ENCODE data around the gene ERC1. TPM values are rescaled to one million over a fixed set of nuclear protein-coding genes. Genes with fewer than 3 reads are reported as not detected.

ERC1 gene
- total and polyA plus RNA-seq, 12 donors = 6.5 to 67.5 (median 47.5) TPM

DNA sequence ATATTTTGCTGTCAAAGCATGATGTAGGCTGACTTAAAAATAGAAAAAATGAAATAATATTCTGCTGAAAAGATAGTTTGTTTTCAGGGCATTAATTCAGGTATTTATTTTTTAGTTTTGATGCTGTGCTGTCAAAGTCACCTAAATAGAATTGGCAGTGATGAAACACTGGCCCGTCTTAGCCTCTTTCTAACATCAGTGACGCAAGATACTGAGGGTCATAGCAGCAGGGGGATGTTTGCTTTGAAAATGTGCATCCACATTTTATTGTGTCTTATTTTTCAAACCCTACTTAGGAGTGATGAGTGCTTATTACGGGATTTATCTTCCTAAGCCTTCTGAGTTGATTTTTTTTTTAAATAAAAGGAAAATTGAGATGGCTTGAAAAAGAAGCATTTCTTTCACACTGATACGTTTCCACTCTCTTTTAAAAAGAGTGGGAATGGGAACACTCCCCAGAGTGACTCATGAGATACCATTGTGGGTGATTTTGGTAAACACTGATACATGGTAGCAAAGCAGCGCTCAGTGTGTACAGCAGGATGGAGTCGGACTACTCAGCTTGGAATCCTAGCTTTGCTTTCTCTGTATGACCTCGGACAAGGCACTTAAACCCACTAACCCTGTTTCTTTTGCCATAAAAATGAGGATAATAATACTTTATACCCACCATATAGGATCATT, 290.8 kb downstream of the ERC1 start:
- H3K4me1 ChIP-seq = peaks cover 0 to 6% (median 0%) of the 10 kb centered on the region in 9 donors
- TF ChIP-seq CTCF (IDR thresholded peaks at IDR 0.05) = no peak
- 79 to 80% methylated on average over 7 of the region's 7 CpGs for WGBS, 2 donors
- no peak overlapping the region for H3K4me3 ChIP-seq
- intact Hi-C loops (cut with DNase I) = loop anchor here in 2 of 10 donors (10.0 kb wide), 2 partner anchors 283 to 293 kb away; no protein-coding TSS in a partner anchor
- peak in 6 of 8 donors; percentile 31 to 79 (median 58) for ATAC-seq
- no peaks in the 10 kb centered on the region for H3K27me3 ChIP-seq
- no peak for DNase-seq
- peak overlapping the region in 7 of 10 donors; percentile 4 to 68 (median 33) for H3K27ac ChIP-seq
- H3K36me3 ChIP-seq = no peaks in the 10 kb centered on the region
- H3K9me3 ChIP-seq = no peaks in the 10 kb centered on the region

GRCh38 chr12:1282670-1283315, 291.8 kb downstream of the ERC1 start:
- Histone ChIP-seq H3K9me3 (no peaks in the 10 kb centered on the region), H3K36me3 (no peaks in the 10 kb centered on the region), H3K27me3 (no peaks in the 10 kb centered on the region), H3K27ac (peak overlapping the region in 8 of 10 donors; percentile 5 to 68 (median 36)), H3K4me1 (peaks cover 0 to 6% (median 0%) of the 10 kb centered on the region in 9 donors), H3K4me3 (no peak overlapping the region)
- TF ChIP-seq CTCF (IDR thresholded peaks at IDR 0.05) = no peak
- DNase-seq (peak; percentile 25 to 43), ATAC-seq (peak in 7 of 8 donors; percentile 50 to 91 (median 83))
- intact Hi-C loops (cut with DNase I) = loop anchor here in 2 of 10 donors (10.0 kb wide), 2 partner anchors 282 to 292 kb away; no protein-coding TSS in a partner anchor
- 75 to 83% methylated on average over 5 of the region's 5 CpGs for WGBS, 2 donors

GRCh38 chr12:1283316-1283715, 292.3 kb downstream of the ERC1 start:
- Histone ChIP-seq H3K4me1 (peaks cover 0 to 8% (median 0%) of the 10 kb centered on the region in 9 donors), H3K36me3 (no peaks in the 10 kb centered on the region), H3K4me3 (no peak overlapping the region), H3K9me3 (no peaks in the 10 kb centered on the region), H3K27me3 (no peaks in the 10 kb centered on the region), H3K27ac (peak overlapping the region in 8 of 10 donors; percentile 5 to 68 (median 36))
- WGBS, 2 donors = 76 to 84% methylated on average over 2 of the region's 2 CpGs
- peak in 4 of 8 donors; percentile 9 to 33 (median 18) for ATAC-seq
- intact Hi-C loops (cut with DNase I) = loop anchor here in 2 of 10 donors (10.0 kb wide), 2 partner anchors 281 to 291 kb away; no protein-coding TSS in a partner anchor
- no peak for TF ChIP-seq CTCF (IDR thresholded peaks at IDR 0.05)
- DNase-seq = no peak

- Histone ChIP-seq H3K27ac (no peak overlapping the region), H3K9me3 (no peaks in the 10 kb centered on the region), H3K36me3 (peaks cover 0 to under 1% (median 0%) of the 10 kb centered on the region in 9 donors), H3K4me3 (no peak overlapping the region), H3K4me1 (peaks cover 0 to 18% (median 5%) of the 10 kb centered on the region in 9 donors), H3K27me3 (no peaks in the 10 kb centered on the region)
- DNase-seq = no peak
- no peak for ATAC-seq
- intact Hi-C loops (cut with DNase I) = loop anchor here in 2 of 10 donors (10.0 kb wide), 2 partner anchors 280 to 290 kb away; no protein-coding TSS in a partner anchor
- 95 to 96% methylated on average over 4 of the region's 4 CpGs for WGBS, 2 donors
- TF ChIP-seq CTCF (IDR thresholded peaks at IDR 0.05) = no peak
Measured at GRCh38 chr12:1284611-1285010, 293.6 kb downstream of the ERC1 start.

Measured in heart right ventricle (tissue), 16 donors.